Measurements from ENCODE around the gene RPL22. TPM values are rescaled to one million over a fixed set of nuclear protein-coding genes. Genes with fewer than 3 reads are reported as not detected.
A peak's percentile ranks its signal among the peaks of the same experiment; 100 is the strongest.

RPL22 gene
- total and polyA plus RNA-seq, 2 of the 8 experiments (the other 6 are each of a cell fraction or from before 2014, with no cell fraction given), result 133 to 521 TPM

GRCh38 chr1:6245086-6245868 lies 45.9 kb upstream of the RPL22 start (continued):
- no peak; the same call in 1 of the 2 replicates for TF ChIP-seq RFX5 (IDR thresholded peaks at IDR 0.05; ENCODE audit: borderline replicate concordance, low read depth, low read length)
- no peak for TF ChIP-seq POLR2A (IDR thresholded peaks at IDR 0.05; ENCODE audit: control extremely low read depth in 1 of 2, low read depth in 2 of 2, low read length in 2 of 2)
- no peak for TF ChIP-seq CBX5 (IDR thresholded peaks at IDR 0.05; ENCODE audit: low read depth, low read length)
- TF ChIP-seq KDM5A (IDR thresholded peaks at IDR 0.05; ENCODE audit: low read length), result no peak
- no peak for TF ChIP-seq JUN (IDR thresholded peaks at IDR 0.05; ENCODE audit: low read depth, low read length)
- peak; percentile 7; the same call in 1 of the 2 replicates for TF ChIP-seq CHD2 (IDR thresholded peaks at IDR 0.05; ENCODE audit: low read length)
- TF ChIP-seq TBP (IDR thresholded peaks at IDR 0.05; ENCODE audit: low read depth, low read length), result peak; percentile 55; the same call in 1 of the 2 replicates
- no peak for TF ChIP-seq TAF1 (IDR thresholded peaks at IDR 0.05; ENCODE audit: low read depth, low read length)
- TF ChIP-seq FOSL1 (IDR thresholded peaks at IDR 0.05; ENCODE audit: insufficient read depth, low read depth, low read length), result no peak
- TF ChIP-seq GTF2F1 (IDR thresholded peaks at IDR 0.05; ENCODE audit: borderline replicate concordance, low read depth, low read length), result no peak
- no peak for TF ChIP-seq CHD1 (IDR thresholded peaks at IDR 0.05; ENCODE audit: low read depth, low read length)
- peak; percentile 67 to 80 for TF ChIP-seq RAD21 (IDR thresholded peaks at IDR 0.05 in 1 of 2, conservative IDR thresholded peaks at IDR 0.05 in 1 of 2; ENCODE audit: low read depth in 2 of 2, low read length in 2 of 2)
- peak in 2 of 3 experiments; percentile 82 to 85; a peak in 3 of 4 replicates for TF ChIP-seq CTCF (IDR thresholded peaks at IDR 0.05; ENCODE audit: control extremely low read depth in 1 of 3, insufficient read depth in 1 of 3, low read depth in 1 of 3, low read length in 3 of 3)
- TF ChIP-seq EZH2 (IDR thresholded peaks at IDR 0.05; ENCODE audit: low read depth, low read length, severe bottlenecking), result no peak
- peak; percentile 42 to 66; a peak in 2 of 3 replicates for TF ChIP-seq EP300 (IDR thresholded peaks at IDR 0.05; ENCODE audit: borderline replicate concordance in 1 of 2, low read depth in 2 of 2, low read length in 2 of 2)
- TF ChIP-seq NANOG (IDR thresholded peaks at IDR 0.05; ENCODE audit: insufficient read depth, low read depth, low read length, poor library complexity, severe bottlenecking), result no peak
- TF ChIP-seq RNF2 (IDR thresholded peaks at IDR 0.05; ENCODE audit: borderline replicate concordance, low read depth, low read length, missing control alignments, poor library complexity, severe bottlenecking), result no peak
- no peak for TF ChIP-seq SRF (IDR thresholded peaks at IDR 0.05; ENCODE audit: low read depth, low read length)
- no peak for TF ChIP-seq SUZ12 (IDR thresholded peaks at IDR 0.05; ENCODE audit: low read length)
- TF ChIP-seq SIRT6 (IDR thresholded peaks at IDR 0.05; ENCODE audit: low read length), result no peak
- TF ChIP-seq SP1 (IDR thresholded peaks at IDR 0.05; ENCODE audit: low read depth, low read length), result no peak
